Vagina (tissue), 2 donors: ENCODE data around the gene AMZ1.

ENCODE experiments used
- POLR2AphosphoS5 ChIP-seq, 2 donors: sonication (generic); formaldehyde crosslinking; IDR thresholded peaks; one replicate each; pipeline ENCODE4 v1.9.0; 2017; ENCODE audit warnings: antibody characterized with exemption in 2 of 2, mild to moderate bottlenecking in 2 of 2, low read depth in 1 of 2; ENCODE audit not compliant: insufficient read depth in 1 of 2
- TF ChIP-seq, protein P1 (sequence below), 3 experiments: fragments of 450-650 bp in 2 of 3; fragments of 200-600 bp in 1 of 3; sonication (generic) in 1 of 3; IDR thresholded peaks; one replicate each; pipeline ENCODE4 v1.5.1; 2017 to 2019; ENCODE audit warnings: antibody characterized with exemption in 3 of 3, mild to moderate bottlenecking in 2 of 3, moderate library complexity in 2 of 3

DNA sequence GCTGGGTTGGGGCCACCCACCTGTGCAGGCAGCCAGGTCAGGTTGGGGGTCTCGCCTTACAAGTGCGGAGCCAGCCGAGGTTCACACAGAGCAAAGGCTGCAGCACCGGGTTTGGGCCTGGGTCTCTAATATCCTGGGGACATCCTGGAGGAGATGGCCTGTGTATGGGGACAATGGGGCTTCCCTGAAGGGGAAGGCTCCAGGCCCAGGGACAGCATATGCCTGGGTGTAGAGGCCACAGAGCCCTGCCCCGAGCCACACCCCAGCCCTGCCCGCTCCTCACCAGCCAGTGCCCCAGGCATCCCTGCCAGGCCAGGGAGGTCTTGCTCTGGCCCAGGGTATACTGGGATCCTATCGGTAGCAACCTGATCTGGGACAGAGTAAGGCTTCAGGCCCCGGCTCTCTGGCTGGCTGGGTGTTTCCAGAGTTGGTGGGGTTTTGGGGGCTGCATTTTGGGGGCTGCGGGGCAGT is 47.1 kb upstream of the AMZ1 start:
- TF ChIP-seq, protein P1, sequence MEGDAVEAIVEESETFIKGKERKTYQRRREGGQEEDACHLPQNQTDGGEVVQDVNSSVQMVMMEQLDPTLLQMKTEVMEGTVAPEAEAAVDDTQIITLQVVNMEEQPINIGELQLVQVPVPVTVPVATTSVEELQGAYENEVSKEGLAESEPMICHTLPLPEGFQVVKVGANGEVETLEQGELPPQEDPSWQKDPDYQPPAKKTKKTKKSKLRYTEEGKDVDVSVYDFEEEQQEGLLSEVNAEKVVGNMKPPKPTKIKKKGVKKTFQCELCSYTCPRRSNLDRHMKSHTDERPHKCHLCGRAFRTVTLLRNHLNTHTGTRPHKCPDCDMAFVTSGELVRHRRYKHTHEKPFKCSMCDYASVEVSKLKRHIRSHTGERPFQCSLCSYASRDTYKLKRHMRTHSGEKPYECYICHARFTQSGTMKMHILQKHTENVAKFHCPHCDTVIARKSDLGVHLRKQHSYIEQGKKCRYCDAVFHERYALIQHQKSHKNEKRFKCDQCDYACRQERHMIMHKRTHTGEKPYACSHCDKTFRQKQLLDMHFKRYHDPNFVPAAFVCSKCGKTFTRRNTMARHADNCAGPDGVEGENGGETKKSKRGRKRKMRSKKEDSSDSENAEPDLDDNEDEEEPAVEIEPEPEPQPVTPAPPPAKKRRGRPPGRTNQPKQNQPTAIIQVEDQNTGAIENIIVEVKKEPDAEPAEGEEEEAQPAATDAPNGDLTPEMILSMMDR (IDR thresholded peaks at IDR 0.05) = no peak
- TF ChIP-seq POLR2AphosphoS5 (IDR thresholded peaks at IDR 0.05; ENCODE audit: insufficient read depth in 1 of 2, low read depth in 1 of 2) = no peak
